Eye (tissue), 1 donor: ENCODE results near the gene BID.
A peak's percentile ranks its signal among the peaks of the same experiment; 100 is the strongest.
"Not testable (repeated sequence)": the region's sequence is repeated elsewhere in the genome, so short reads cannot be mapped to it uniquely, and the experiment has no call there.

Experiments used
- DNase-seq: peaks from one replicate; pipeline ENCODE4 v3.0.0-alpha.2; 2015

Gene BID

GRCh38 chr22:17767233-17768065 is 6.8 kb downstream of the BID start:
- DNase-seq: no peak

- DNase-seq: not testable (repeated sequence)
Measured at GRCh38 chr22:17764852-17765251, 9.4 kb downstream of the BID start.

- no peak for DNase-seq
Measured at GRCh38 chr22:17764036-17764435, 10.2 kb downstream of the BID start.

GRCh38 chr22:17763442-17763841 is 10.8 kb downstream of the BID start:
- not testable (repeated sequence) for DNase-seq

GRCh38 chr22:17761138-17761488 is 13.2 kb downstream of the BID start:
- no peak for DNase-seq

GRCh38 chr22:17754233-17754925 is 19.9 kb downstream of the BID start:
- no peak for DNase-seq

GRCh38 chr22:17753401-17753989 is 20.8 kb downstream of the BID start:
- DNase-seq: no peak

- DNase-seq: no peak
Measured at GRCh38 chr22:17751596-17751995, 22.7 kb downstream of the BID start.

GRCh38 chr22:17749605-17750395 is 24.5 kb downstream of the BID start:
- DNase-seq: peak; percentile 21

- DNase-seq: no peak
Measured at GRCh38 chr22:17748555-17749353, 25.5 kb downstream of the BID start.

- DNase-seq: no peak
Measured at GRCh38 chr22:17746916-17747315, 27.4 kb downstream of the BID start.

GRCh38 chr22:17744430-17744829 is 29.8 kb downstream of the BID start:
- no peak for DNase-seq

GRCh38 chr22:17743661-17744411 is 30.4 kb downstream of the BID start:
- DNase-seq: no peak

- peak; percentile 91 for DNase-seq
Measured at GRCh38 chr22:17742527-17742902, 31.8 kb downstream of the BID start.

GRCh38 chr22:17741866-17742526 is 32.3 kb downstream of the BID start:
- no peak for DNase-seq

GRCh38 chr22:17739196-17739975 is 34.9 kb downstream of the BID start:
- no peak for DNase-seq

- DNase-seq: no peak
Measured at GRCh38 chr22:17738386-17739128, 35.7 kb downstream of the BID start.

GRCh38 chr22:17734187-17734586 is 40.1 kb downstream of the BID start:
- DNase-seq: no peak

GRCh38 chr22:17733466-17733865 is 40.8 kb downstream of the BID start:
- no peak for DNase-seq
